K562 (cell line): ENCODE measurements around the gene PTPN5. TPM values are rescaled to one million over a fixed set of nuclear protein-coding genes. Genes with fewer than 3 reads are reported as not detected.

Experiments
- ATAC-seq: fragments of 200-7000 bp; cut with Tn5 transposase; 3 replicates; pipeline ENCODE4 v1.9.1; 2020; ENCODE audit warnings: moderate library complexity
- BruUV-seq: library from RNA; stranded (reverse); fragments of 400-500 nt; replicated peaks from 2 replicates; lab custom pipeline; 2021; lab: Mats Ljungman, UMichigan
- CTCF ChIA-PET: fragments of 300-600 bp; formaldehyde crosslinking; extraction: SDS; loops from one replicate; lab custom pipeline; 2021; ENCODE audit warnings: low intra/inter-chr PET ratio; lab: Yijun Ruan, JAX
- POLR2A ChIA-PET: fragments of 300-600, 350-650 bp; sonication (Branson Sonifier 250); formaldehyde crosslinking; extraction: SDS; loops from one replicate; lab custom pipeline; 2021; ENCODE audit warnings: antibody characterized with exemption, inconsistent platforms; lab: Yijun Ruan, JAX
- DNase-seq, 4 experiments: peaks; one replicate each; pipeline versions ENCODE4 v3.0.0 to v3.0.0-alpha.2; 2011 to 2018; ENCODE audit warnings: low spot score in 3 of 4, mixed read lengths in 3 of 4; ENCODE audit errors: extremely low read depth in 1 of 4
- FAIRE-seq: peaks from 2 replicates; lab custom pipeline; 2011; peaks lifted over from hg19 to GRCh38; lab: Jason Lieb, UNC
- H2AFZ ChIP-seq: 2 replicates; pipeline ENCODE4 v1.6.0; 2011; ENCODE audit warnings: low read depth, low read length, control low read depth, inconsistent platforms
- H3K27ac ChIP-seq: fragments of 200-600 bp; 3 replicates; pipeline ENCODE4 v1.8.0; 2011; ENCODE audit warnings: low read depth, mild to moderate bottlenecking, control low read depth, inconsistent platforms, low read length, moderate library complexity, mixed read lengths; ENCODE audit errors: extremely low read depth
- H3K27me3 ChIP-seq, 2 experiments: fragments of 300-600 bp in 1 of 2; 2 replicates in 1 of 2; 3 replicates in 1 of 2; pipeline versions ENCODE4 v1.6.0 to v1.8.0; 2011; ENCODE audit warnings: inconsistent platforms in 2 of 2, low read length in 2 of 2, mild to moderate bottlenecking in 1 of 2, mixed read lengths in 1 of 2, moderate library complexity in 1 of 2; ENCODE audit not compliant: control insufficient read depth in 2 of 2, insufficient read depth in 2 of 2
- H3K36me3 ChIP-seq: fragments of 300-600 bp; 3 replicates; pipeline ENCODE4 v1.8.0; 2011; ENCODE audit warnings: mild to moderate bottlenecking, low read length, inconsistent platforms; ENCODE audit not compliant: control insufficient read depth, insufficient read depth
- H3K4me1 ChIP-seq, 2 experiments: fragments of 200-600 bp in 1 of 2; replicated peaks in 1 of 2; 2 replicates in 1 of 2; 3 replicates in 1 of 2; pipeline versions ENCODE4 v1.5.1 to v1.8.0; 2011; ENCODE audit warnings: inconsistent platforms in 2 of 2, low read length in 2 of 2, mild to moderate bottlenecking in 1 of 2, mixed read lengths in 1 of 2, moderate library complexity in 1 of 2; ENCODE audit not compliant: control insufficient read depth in 2 of 2, insufficient read depth in 2 of 2
- H3K4me2 ChIP-seq: 2 replicates; pipeline ENCODE4 v1.6.1; 2011; ENCODE audit warnings: low read length, control low read depth, inconsistent platforms, mixed read lengths; ENCODE audit not compliant: insufficient read depth
- H3K4me3 ChIP-seq: fragments of 200-600 bp; sonication (generic), shearing (Covaris generic); 2 replicates; pipeline ENCODE4 v1.5.1; 2016; ENCODE audit warnings: control low read depth, inconsistent platforms
- H3K79me2 ChIP-seq: fragments of 200-600 bp; 3 replicates; pipeline ENCODE4 v1.8.0; 2011; ENCODE audit warnings: low read length, inconsistent platforms; ENCODE audit not compliant: control insufficient read depth, insufficient read depth
- H3K9ac ChIP-seq, 2 experiments: 2 replicates each; pipeline versions ENCODE4 v1.6.0 to v1.6.1; 2011; ENCODE audit warnings: low read depth in 2 of 2, low read length in 2 of 2, control low read depth in 1 of 2, inconsistent platforms in 1 of 2, mild to moderate bottlenecking in 1 of 2, mixed read lengths in 1 of 2; ENCODE audit not compliant: insufficient read depth in 1 of 2
- H3K9me1 ChIP-seq: one replicate; pipeline ENCODE4 v1.6.0; 2011; ENCODE audit warnings: inconsistent platforms, mild to moderate bottlenecking, low read length, moderate library complexity; ENCODE audit not compliant: control insufficient read depth, insufficient read depth
- H3K9me3 ChIP-seq: replicated peaks from 2 replicates; pipeline ENCODE4 v1.5.1; 2011; ENCODE audit warnings: low read depth, low read length, inconsistent platforms; ENCODE audit not compliant: control insufficient read depth, insufficient read depth
- H4K20me1 ChIP-seq: replicated peaks from 2 replicates; pipeline ENCODE4 v1.6.1; 2011; ENCODE audit warnings: low read length, inconsistent platforms, mixed read lengths; ENCODE audit not compliant: control insufficient read depth, insufficient read depth
- CBFA2T3 ChIP-seq: fragments of 450-650 bp; IDR thresholded peaks from 2 replicates; pipeline ENCODE4 v1.6.1; 2017
- CREM ChIP-seq: IDR thresholded peaks from 2 replicates; pipeline ENCODE4 v1.6.1; 2014; ENCODE audit warnings: antibody characterized with exemption, low read depth
- PHB2 ChIP-seq: fragments of 450-650 bp; IDR thresholded peaks from 2 replicates; pipeline ENCODE4 v1.6.1; 2017; ENCODE audit warnings: low read depth
- UBTF ChIP-seq, 2 experiments: IDR thresholded peaks; 2 replicates each; pipeline ENCODE4 v1.6.1; 2012; ENCODE audit warnings: improper control_type of control experiment in 2 of 2, low read depth in 2 of 2, low read length in 2 of 2, borderline replicate concordance in 1 of 2
- ZNF133 ChIP-seq: fragments of 250-450 bp; sonication (Bioruptor Pico); IDR thresholded peaks from 2 replicates; pipeline ENCODE4 v1.4.0; 2020; ENCODE audit warnings: mild to moderate bottlenecking
- ZNF217 ChIP-seq: sonication (generic); formaldehyde crosslinking; IDR thresholded peaks from 2 replicates; pipeline ENCODE4 v1.8.0; 2022; ENCODE audit warnings: mild to moderate bottlenecking, missing genetic modification reagents
- WGBS: fragments of 100-300 bp; shearing (Covaris generic); methylation state at CpG from one replicate; pipeline ENCODE4 v1.1.6; 2016; ENCODE audit warnings: low coverage, mixed read lengths; ENCODE audit not compliant: insufficient coverage; ENCODE audit errors: missing lambda C conversion rate; 5-methylcytosine and 5-hydroxymethylcytosine counted together
- in situ Hi-C: fragments of 300-500 bp; cut with MboI; formaldehyde crosslinking; loops from 4 replicates; pipeline ENCODE4 v1.15.0; 2018; ENCODE audit warnings: inconsistent platforms, mixed read lengths
- intact Hi-C: fragments of 100-400 bp; cut with micrococcal nuclease; formaldehyde crosslinking; loops from 2 replicates; pipeline ENCODE4 v1.14.2; 2022
- polyA plus RNA-seq, 8 experiments: library from polyadenylated mRNA; depleted of rRNA in 4 of 8; stranded (reverse) in 5 of 8; unstranded in 3 of 8; fragments of >200 nt; fragmentation: Nextera tagmentation in 2 of 8; fragmentation: Illumina TruSeq in 1 of 8; extraction: Ambion mirVana in 2 of 8; extraction: Trizol in 1 of 8; gene quantifications; 2 replicates each; pipeline versions ENCODE4 v1.2.1 to v1.2.3, GENCODE V29; 2011 to 2014; ENCODE audit warnings: inconsistent platforms in 1 of 8, missing spikeins in 1 of 8
- total RNA-seq, 7 experiments: library from RNA; depleted of rRNA in 6 of 7; stranded (reverse); fragments of >200 nt in 6 of 7; fragmentation: Illumina TruSeq in 2 of 7; extraction: Trizol in 2 of 7; gene quantifications; 2 replicates each; pipeline versions ENCODE4 v1.2.1 to v1.2.3, GENCODE V29; 2011 to 2021; ENCODE audit warnings: low replicate concordance in 1 of 7

Gene PTPN5
- total and polyA plus RNA-seq, 9 of the 15 experiments (the other 6 are each of a cell fraction or from before 2014, with no cell fraction given), result not detected

GRCh38 chr11:18768978-18769377, 22.6 kb downstream of the PTPN5 start:
- POLR2A ChIA-PET, result interaction anchor here (0.6 to 0.7 kb wide), 3 partner anchors 269 to 1171 kb away, joined by 3 to 4 read pairs (median 3); no protein-coding TSS in a partner anchor
- no peaks in the 10 kb centered on the region for H3K9me1 ChIP-seq
- no peaks in the 10 kb centered on the region for H3K79me2 ChIP-seq
- BruUV-seq, result no TSS peak
- H3K4me2 ChIP-seq, result no peak overlapping the region
- under 1% methylated on average over 5 of the region's 5 CpGs for WGBS
- peaks cover 2 to 44% of the 10 kb centered on the region in 2 experiments; a peak in 4 of 5 replicates for H3K27me3 ChIP-seq
- no peaks in the 10 kb centered on the region for H3K4me1 ChIP-seq
- H4K20me1 ChIP-seq, result peaks cover 4% of the 10 kb centered on the region; the same call in 1 of the 2 replicates
- H3K9me3 ChIP-seq, result no peaks in the 10 kb centered on the region
- no peak overlapping the region for H3K9ac ChIP-seq
- in situ Hi-C loops (no loop called here), intact Hi-C loops (loop anchor here (10.0 kb wide), 2 partner anchors 224 to 314 kb away; partner anchors contain the start of gene LDHAL6A)
- no peak overlapping the region for H2AFZ ChIP-seq
- CTCF ChIA-PET, result no interaction called here
- no peak for TF ChIP-seq CREM
- no peak for TF ChIP-seq CBFA2T3
- TF ChIP-seq ZNF217 (CRISPR knock-in tag), result no peak
- TF ChIP-seq ZNF133 (CRISPR knock-in tag), result no peak
- TF ChIP-seq PHB2, result no peak
- TF ChIP-seq UBTF (IDR thresholded peaks at IDR 0.05; ENCODE audit: borderline replicate concordance in 1 of 2, low read depth in 2 of 2, low read length in 2 of 2), result no peak
- no peaks in the 10 kb centered on the region for H3K36me3 ChIP-seq
- H3K27ac ChIP-seq, result no peak overlapping the region
- H3K4me3 ChIP-seq, result no peak overlapping the region
- DNase-seq (no peak), ATAC-seq (no peak), FAIRE-seq (no peak)
